ENCODE measurements around the gene ITPK1.

DNA sequence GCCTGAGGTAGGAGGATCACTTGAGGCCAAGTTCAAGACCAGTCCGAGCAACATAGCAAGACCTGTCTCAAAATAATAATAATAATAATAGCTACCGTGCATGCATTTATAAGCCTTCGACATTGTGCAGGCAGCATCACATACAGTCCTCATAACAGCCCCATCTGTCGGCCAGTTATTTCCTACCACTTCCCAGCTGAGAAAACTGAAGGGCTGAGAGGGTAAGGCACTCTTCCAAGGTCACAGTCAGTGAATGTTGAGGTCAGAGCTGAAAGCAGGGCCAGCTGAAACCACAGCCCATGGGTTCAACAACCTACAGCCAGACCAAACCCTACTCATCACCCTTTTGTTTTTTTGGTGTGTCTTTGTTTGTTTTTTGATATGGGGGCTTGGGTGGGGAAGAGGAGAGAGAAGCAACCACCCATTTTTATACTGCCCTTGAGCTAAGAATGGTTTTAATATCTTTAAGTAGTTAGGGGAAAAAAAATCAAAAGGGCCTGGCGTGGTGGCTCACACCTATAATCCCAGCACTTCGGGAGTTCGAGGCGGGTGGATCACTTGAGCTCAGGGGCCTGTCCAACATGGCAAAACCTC lies 16.8 kb upstream of the ITPK1 start:
- TF ChIP-seq, protein P1, sequence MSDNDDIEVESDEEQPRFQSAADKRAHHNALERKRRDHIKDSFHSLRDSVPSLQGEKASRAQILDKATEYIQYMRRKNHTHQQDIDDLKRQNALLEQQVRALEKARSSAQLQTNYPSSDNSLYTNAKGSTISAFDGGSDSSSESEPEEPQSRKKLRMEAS (IDR thresholded peaks at IDR 0.05; ENCODE audit: low read depth): no peak
- TF ChIP-seq RCOR1 (IDR thresholded peaks at IDR 0.05; ENCODE audit: low read length) (no peak), POLR2AphosphoS5 (IDR thresholded peaks at IDR 0.05; ENCODE audit: low read depth, low read length) (no peak), NFIC (IDR thresholded peaks at IDR 0.05; ENCODE audit: borderline replicate concordance) (no peak), NRF1 (IDR thresholded peaks at IDR 0.05; ENCODE audit: low read depth, low read length) (no peak)
- TF ChIP-seq, protein P2, sequence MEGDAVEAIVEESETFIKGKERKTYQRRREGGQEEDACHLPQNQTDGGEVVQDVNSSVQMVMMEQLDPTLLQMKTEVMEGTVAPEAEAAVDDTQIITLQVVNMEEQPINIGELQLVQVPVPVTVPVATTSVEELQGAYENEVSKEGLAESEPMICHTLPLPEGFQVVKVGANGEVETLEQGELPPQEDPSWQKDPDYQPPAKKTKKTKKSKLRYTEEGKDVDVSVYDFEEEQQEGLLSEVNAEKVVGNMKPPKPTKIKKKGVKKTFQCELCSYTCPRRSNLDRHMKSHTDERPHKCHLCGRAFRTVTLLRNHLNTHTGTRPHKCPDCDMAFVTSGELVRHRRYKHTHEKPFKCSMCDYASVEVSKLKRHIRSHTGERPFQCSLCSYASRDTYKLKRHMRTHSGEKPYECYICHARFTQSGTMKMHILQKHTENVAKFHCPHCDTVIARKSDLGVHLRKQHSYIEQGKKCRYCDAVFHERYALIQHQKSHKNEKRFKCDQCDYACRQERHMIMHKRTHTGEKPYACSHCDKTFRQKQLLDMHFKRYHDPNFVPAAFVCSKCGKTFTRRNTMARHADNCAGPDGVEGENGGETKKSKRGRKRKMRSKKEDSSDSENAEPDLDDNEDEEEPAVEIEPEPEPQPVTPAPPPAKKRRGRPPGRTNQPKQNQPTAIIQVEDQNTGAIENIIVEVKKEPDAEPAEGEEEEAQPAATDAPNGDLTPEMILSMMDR (IDR thresholded peaks at IDR 0.05): peak; percentile 54

Measured in SK-N-SH (cell line).